SJCRH30 (cell line): ENCODE data around the gene OR2AE1. TPM values are rescaled to one million over a fixed set of nuclear protein-coding genes. Genes with fewer than 3 reads are reported as not detected.

Experiments used
- DNase-seq, 2 experiments: peaks; one replicate each; pipeline ENCODE4 v3.0.0-alpha.2; 2015 to 2020
- H3K27ac ChIP-seq: fragments of 250-450 bp; sonication (Bioruptor Pico); 2 replicates; pipeline ENCODE4 v1.5.1; 2020; ENCODE audit warnings: mild to moderate bottlenecking, moderate library complexity
- H3K27me3 ChIP-seq: fragments of 250-450 bp; sonication (Bioruptor Pico); 2 replicates; pipeline ENCODE4 v1.5.1; 2020; ENCODE audit warnings: mild to moderate bottlenecking, moderate library complexity
- H3K36me3 ChIP-seq: fragments of 250-450 bp; sonication (Bioruptor Pico); 2 replicates; pipeline ENCODE4 v1.5.1; 2020; ENCODE audit warnings: mild to moderate bottlenecking, moderate library complexity
- H3K4me1 ChIP-seq: fragments of 250-450 bp; sonication (Bioruptor Pico); 2 replicates; pipeline ENCODE4 v1.5.1; 2020; ENCODE audit warnings: mild to moderate bottlenecking, moderate library complexity
- H3K4me3 ChIP-seq: fragments of 250-450 bp; sonication (Bioruptor Pico); 2 replicates; pipeline ENCODE4 v1.5.1; 2020; ENCODE audit warnings: mild to moderate bottlenecking, moderate library complexity
- H3K9me3 ChIP-seq: fragments of 250-450 bp; sonication (Bioruptor Pico); replicated peaks from 2 replicates; pipeline ENCODE4 v1.5.1; 2020; ENCODE audit warnings: mild to moderate bottlenecking, moderate library complexity
- total RNA-seq: library from RNA; depleted of rRNA; stranded (reverse); fragments of >200 nt; shearing (Covaris generic); gene quantifications from 2 replicates; pipeline ENCODE4 v1.2.3, GENCODE V29; 2014; rRNA removed

Gene OR2AE1
- total RNA-seq, result 0.32 TPM in 1 of 2 replicates, not detected in the other

GRCh38 chr7:99876933-99877332 lies at the start of gene OR2AE1:
OR2AE1 (minus strand) TSS chr7:99877033; CDS start chr7:99877033, 0 bp downstream.
- no peaks in the 10 kb centered on the region for H3K36me3 ChIP-seq
- H3K4me3 ChIP-seq, result no peak within 1 kb of the TSS
- DNase-seq, result no peak
- no peaks in the 10 kb centered on the region for H3K4me1 ChIP-seq
- no peaks in the 10 kb centered on the region for H3K27me3 ChIP-seq
- H3K9me3 ChIP-seq, result peaks cover 4% of the 10 kb centered on the region; the same call in 1 of the 2 replicates
- H3K27ac ChIP-seq, result no peak within 1 kb of the TSS

- H3K4me3 ChIP-seq, result no peak overlapping the region
- peaks cover 16% of the 10 kb centered on the region for H3K27me3 ChIP-seq
- no peaks in the 10 kb centered on the region for H3K9me3 ChIP-seq
- no peak overlapping the region for H3K27ac ChIP-seq
- DNase-seq, result no peak
- H3K4me1 ChIP-seq, result no peaks in the 10 kb centered on the region
- no peaks in the 10 kb centered on the region for H3K36me3 ChIP-seq
Measured at GRCh38 chr7:99926321-99926720, 49.5 kb upstream of the OR2AE1 start.

- no peak for DNase-seq
- H3K27ac ChIP-seq, result no peak overlapping the region
- no peaks in the 10 kb centered on the region for H3K36me3 ChIP-seq
- no peak overlapping the region for H3K4me3 ChIP-seq
- H3K9me3 ChIP-seq, result 0 out of 2 replicates have a peak, but pooled peaks cover 3% of the 10 kb centered on the region
- H3K27me3 ChIP-seq, result peaks cover 9% of the 10 kb centered on the region; the same call in 1 of the 2 replicates
- peaks cover 2% of the 10 kb centered on the region; the same call in 1 of the 2 replicates for H3K4me1 ChIP-seq
Measured at GRCh38 chr7:99923200-99923599, 46.4 kb upstream of the OR2AE1 start.

GRCh38 chr7:99920149-99920548 lies 43.3 kb upstream of the OR2AE1 start:
- Histone ChIP-seq H3K4me3 (peak overlapping the region; percentile 74), H3K4me1 (peaks cover 7% of the 10 kb centered on the region; the same call in 1 of the 2 replicates), H3K27ac (no peak overlapping the region; the same call in 1 of the 2 replicates), H3K36me3 (peaks cover 8% of the 10 kb centered on the region), H3K9me3 (0 out of 2 replicates have a peak, but pooled peaks cover 3% of the 10 kb centered on the region), H3K27me3 (no peaks in the 10 kb centered on the region)
- DNase-seq, result peak in 1 of 2 experiments; percentile 18

- 0 out of 2 replicates have a peak, but pooled peaks cover 3% of the 10 kb centered on the region for H3K9me3 ChIP-seq
- peaks cover 7% of the 10 kb centered on the region; the same call in 1 of the 2 replicates for H3K4me1 ChIP-seq
- H3K27me3 ChIP-seq, result no peaks in the 10 kb centered on the region
- H3K4me3 ChIP-seq, result peak overlapping the region; percentile 74
- no peak for DNase-seq
- peaks cover 8% of the 10 kb centered on the region for H3K36me3 ChIP-seq
- peak overlapping the region; percentile 63 for H3K27ac ChIP-seq
Measured at GRCh38 chr7:99919814-99920112, 42.9 kb upstream of the OR2AE1 start.

- peak; percentile 92 to 93 for DNase-seq
Measured at GRCh38 chr7:99918959-99919813, 42.4 kb upstream of the OR2AE1 start, which contains the start of gene TRIM4. TRIM4 (minus strand) TSS chr7:99919530; CDS start chr7:99919401, 129 bp downstream.

GRCh38 chr7:99910976-99911375 lies 34.1 kb upstream of the OR2AE1 start:
- DNase-seq, result no peak
- H3K9me3 ChIP-seq, result no peaks in the 10 kb centered on the region
- H3K27ac ChIP-seq, result no peak overlapping the region
- H3K27me3 ChIP-seq, result no peaks in the 10 kb centered on the region
- H3K4me1 ChIP-seq, result no peaks in the 10 kb centered on the region
- no peak overlapping the region for H3K4me3 ChIP-seq
- H3K36me3 ChIP-seq, result peaks cover 44% of the 10 kb centered on the region

More at GRCh38 chr7:99918959-99919813, 42.4 kb upstream of the OR2AE1 start, which contains the start of gene TRIM4:
- peak within 1 kb of the TSS; percentile 74 for H3K4me3 ChIP-seq
- 0 out of 2 replicates have a peak, but pooled peaks cover 3% of the 10 kb centered on the region for H3K9me3 ChIP-seq
- peaks cover 7% of the 10 kb centered on the region; the same call in 1 of the 2 replicates for H3K4me1 ChIP-seq
- no peaks in the 10 kb centered on the region for H3K27me3 ChIP-seq
- peaks cover 8% of the 10 kb centered on the region for H3K36me3 ChIP-seq
- H3K27ac ChIP-seq, result peak within 1 kb of the TSS; percentile 63

GRCh38 chr7:99901581-99901980 lies 24.7 kb upstream of the OR2AE1 start:
- Histone ChIP-seq H3K27ac (no peak overlapping the region), H3K36me3 (peaks cover 61% of the 10 kb centered on the region), H3K27me3 (no peaks in the 10 kb centered on the region), H3K4me3 (no peak overlapping the region), H3K9me3 (no peaks in the 10 kb centered on the region), H3K4me1 (peaks cover 1% of the 10 kb centered on the region; the same call in 1 of the 2 replicates)
- DNase-seq, result no peak

- Histone ChIP-seq H3K4me3 (no peak overlapping the region), H3K27ac (no peak overlapping the region), H3K36me3 (peaks cover 53% of the 10 kb centered on the region), H3K4me1 (peaks cover 6% of the 10 kb centered on the region; the same call in 1 of the 2 replicates), H3K9me3 (no peaks in the 10 kb centered on the region), H3K27me3 (no peaks in the 10 kb centered on the region)
- DNase-seq, result no peak
Measured at GRCh38 chr7:99899830-99900519, 23.1 kb upstream of the OR2AE1 start.

- Histone ChIP-seq H3K27me3 (no peaks in the 10 kb centered on the region), H3K36me3 (peaks cover 41% of the 10 kb centered on the region), H3K27ac (no peak overlapping the region), H3K4me1 (peaks cover 6% of the 10 kb centered on the region; the same call in 1 of the 2 replicates), H3K4me3 (no peak overlapping the region), H3K9me3 (no peaks in the 10 kb centered on the region)
- no peak for DNase-seq
Measured at GRCh38 chr7:99898836-99899235, 22.0 kb upstream of the OR2AE1 start.

- H3K27ac ChIP-seq, result no peak overlapping the region
- H3K9me3 ChIP-seq, result no peaks in the 10 kb centered on the region
- H3K36me3 ChIP-seq, result peaks cover 33% of the 10 kb centered on the region
- no peak overlapping the region for H3K4me3 ChIP-seq
- no peak for DNase-seq
- no peaks in the 10 kb centered on the region for H3K27me3 ChIP-seq
- peaks cover 6% of the 10 kb centered on the region; the same call in 1 of the 2 replicates for H3K4me1 ChIP-seq
Measured at GRCh38 chr7:99898023-99898357, 21.2 kb upstream of the OR2AE1 start.

- peaks cover 29% of the 10 kb centered on the region for H3K36me3 ChIP-seq
- H3K9me3 ChIP-seq, result no peaks in the 10 kb centered on the region
- H3K27me3 ChIP-seq, result no peaks in the 10 kb centered on the region
- no peak overlapping the region for H3K27ac ChIP-seq
- no peak overlapping the region for H3K4me3 ChIP-seq
- H3K4me1 ChIP-seq, result peaks cover 6% of the 10 kb centered on the region; the same call in 1 of the 2 replicates
- DNase-seq, result no peak
Measured at GRCh38 chr7:99897322-99898022, 20.6 kb upstream of the OR2AE1 start.

GRCh38 chr7:99894738-99895137 lies 17.9 kb upstream of the OR2AE1 start:
- DNase-seq, result no peak
- Histone ChIP-seq H3K4me3 (no peak overlapping the region), H3K4me1 (peaks cover 6% of the 10 kb centered on the region; the same call in 1 of the 2 replicates), H3K9me3 (no peaks in the 10 kb centered on the region), H3K27ac (no peak overlapping the region), H3K27me3 (no peaks in the 10 kb centered on the region), H3K36me3 (peaks cover 2% of the 10 kb centered on the region; the same call in 1 of the 2 replicates)

GRCh38 chr7:99893280-99893679 lies 16.4 kb upstream of the OR2AE1 start:
- DNase-seq, result no peak
- Histone ChIP-seq H3K4me3 (no peak overlapping the region), H3K4me1 (peaks cover 6% of the 10 kb centered on the region; the same call in 1 of the 2 replicates), H3K27ac (no peak overlapping the region), H3K27me3 (no peaks in the 10 kb centered on the region), H3K36me3 (no peaks in the 10 kb centered on the region), H3K9me3 (no peaks in the 10 kb centered on the region; the same call in 1 of the 2 replicates)
